Right renal pelvis (tissue), 4 donors: ENCODE results near the gene AATK. TPM values are rescaled to one million over a fixed set of nuclear protein-coding genes. Genes with fewer than 3 reads are reported as not detected.

Source experiments
- DNase-seq, 4 donors: peaks; one replicate each; pipeline ENCODE4 v3.0.0-alpha.2; 2013; ENCODE audit warnings: low read depth in 4 of 4, low spot score in 3 of 4, missing footprints in 1 of 4
- polyA plus RNA-seq, 4 donors: library from polyadenylated mRNA; unstranded; fragments of 120-200 nt; gene quantifications; one replicate each; pipeline ENCODE4 v1.2.1, GENCODE V29; 2013; ENCODE audit not compliant: insufficient read length in 4 of 4

AATK gene
- polyA plus RNA-seq, 4 donors, result 3.3 to 7.3 (median 3.6) TPM

- no peak for DNase-seq
Observed at GRCh38 chr17:81197409-81197795, 31.4 kb upstream of the AATK start.

DNA sequence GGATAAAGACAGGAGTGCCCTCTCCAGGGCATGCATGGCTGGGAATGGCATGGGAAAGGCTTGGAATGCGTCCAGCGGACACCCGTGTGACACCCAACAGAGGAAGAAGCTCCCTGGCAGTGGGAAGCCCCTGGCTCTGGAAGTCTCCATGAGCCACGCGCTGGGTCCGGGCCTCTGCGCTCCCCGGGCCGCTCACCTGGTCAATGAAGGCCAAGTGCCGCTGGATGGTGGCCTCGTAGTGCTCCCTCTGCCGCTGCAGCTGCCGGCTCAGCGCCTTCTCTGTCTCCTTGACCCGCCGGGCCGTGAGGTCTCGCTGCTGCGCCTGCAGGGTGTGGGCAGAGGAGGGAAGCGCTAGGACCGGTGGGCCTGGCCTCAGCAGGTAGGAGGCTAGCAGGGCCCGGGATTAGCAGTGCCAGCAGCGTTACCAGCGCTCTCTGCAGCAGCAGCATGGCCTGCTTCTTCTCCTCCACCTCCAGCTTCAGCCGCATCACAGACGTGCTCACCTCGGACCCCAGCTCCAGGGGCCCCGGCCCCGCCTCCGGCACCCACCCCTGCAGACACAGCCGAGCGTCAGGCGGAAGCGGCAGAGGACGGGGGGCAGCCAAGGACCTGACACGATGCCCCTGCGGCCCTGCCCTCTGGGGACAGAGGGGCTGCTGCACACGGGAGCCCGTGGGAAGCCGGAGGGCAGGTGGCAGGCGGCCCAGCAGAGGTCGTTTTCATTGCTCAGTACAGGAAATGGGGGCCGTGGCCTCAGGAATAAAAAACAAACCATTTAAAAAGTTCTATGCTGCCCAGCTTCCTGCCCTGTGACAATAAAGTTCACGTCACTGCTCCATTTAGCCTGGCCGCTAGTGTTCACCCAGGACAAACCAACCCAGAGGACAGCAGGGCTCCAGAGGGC, 30.7 kb upstream of the AATK start:
- no peak for DNase-seq

GRCh38 chr17:81195941-81196495, 30.0 kb upstream of the AATK start:
- DNase-seq, result no peak

DNA sequence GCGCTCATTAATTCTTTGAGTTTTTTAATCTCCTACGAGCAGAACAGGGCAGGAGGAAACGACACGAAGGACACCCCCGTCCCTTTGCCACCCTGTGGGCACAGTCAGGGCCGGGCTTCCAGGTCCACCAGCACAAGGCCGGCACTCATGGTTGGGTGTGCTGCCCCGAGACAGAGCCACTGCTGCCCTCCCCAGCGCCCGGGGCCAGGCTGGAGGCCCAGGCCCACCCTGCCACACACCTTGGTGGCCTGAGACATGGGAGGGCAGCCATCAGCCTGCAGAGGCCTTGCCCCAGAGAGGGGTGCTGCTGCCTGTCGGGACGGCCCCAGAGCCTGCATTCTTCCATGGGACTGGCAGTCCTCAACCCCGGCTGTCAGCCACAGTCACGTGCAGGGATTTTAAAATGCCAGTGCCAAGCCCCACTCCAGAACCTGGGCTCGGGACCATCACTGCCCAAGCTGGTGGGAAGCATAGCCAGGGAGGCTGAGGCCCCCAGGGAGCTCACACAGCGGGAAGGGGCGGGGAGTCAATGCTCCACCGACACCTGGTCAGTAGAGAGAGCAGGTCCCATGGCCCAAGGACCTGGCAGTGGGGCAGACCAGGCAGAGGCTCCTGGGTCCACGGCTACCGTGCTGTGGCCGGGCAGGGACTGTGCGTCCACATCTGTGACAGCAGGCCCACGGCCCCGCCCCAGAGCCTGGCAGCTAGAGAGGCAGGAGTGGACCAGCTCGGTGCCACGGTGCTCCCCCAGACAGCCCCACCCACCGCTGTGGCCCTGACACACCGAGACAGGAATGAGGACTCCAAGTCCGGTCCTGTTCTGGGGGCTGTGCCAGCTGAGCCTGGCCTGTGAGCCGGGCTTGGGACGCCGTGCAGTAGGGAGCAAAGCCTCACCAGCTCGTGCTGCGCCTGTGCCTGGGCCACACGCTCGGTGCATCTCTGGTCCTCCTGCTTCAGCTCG, 29.2 kb upstream of the AATK start:
- no peak for DNase-seq

- no peak for DNase-seq
Observed at GRCh38 chr17:81194225-81194760, 28.3 kb upstream of the AATK start.

GRCh38 chr17:81193470-81194224, 27.6 kb upstream of the AATK start:
- peak in 1 of 4 donors; percentile 18 for DNase-seq

DNA sequence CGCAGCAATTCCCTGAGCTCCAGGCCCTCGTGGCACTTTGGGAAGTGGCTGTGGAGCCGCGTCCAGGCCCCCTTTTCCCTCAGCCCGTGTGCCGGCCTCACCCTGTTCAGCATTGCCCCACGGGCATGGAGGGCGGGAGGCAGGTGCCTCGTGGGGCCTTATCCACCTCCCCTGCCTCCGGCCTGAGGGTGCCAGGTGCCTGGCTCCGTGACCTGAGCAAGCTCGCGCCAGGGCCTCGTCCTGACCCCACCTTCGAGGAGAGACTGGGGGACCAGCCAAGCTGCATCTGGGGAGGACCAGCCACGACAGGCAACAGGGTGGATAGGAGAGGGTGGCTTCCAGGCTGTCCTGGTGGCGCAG, 27.0 kb upstream of the AATK start:
- no peak for DNase-seq

DNA sequence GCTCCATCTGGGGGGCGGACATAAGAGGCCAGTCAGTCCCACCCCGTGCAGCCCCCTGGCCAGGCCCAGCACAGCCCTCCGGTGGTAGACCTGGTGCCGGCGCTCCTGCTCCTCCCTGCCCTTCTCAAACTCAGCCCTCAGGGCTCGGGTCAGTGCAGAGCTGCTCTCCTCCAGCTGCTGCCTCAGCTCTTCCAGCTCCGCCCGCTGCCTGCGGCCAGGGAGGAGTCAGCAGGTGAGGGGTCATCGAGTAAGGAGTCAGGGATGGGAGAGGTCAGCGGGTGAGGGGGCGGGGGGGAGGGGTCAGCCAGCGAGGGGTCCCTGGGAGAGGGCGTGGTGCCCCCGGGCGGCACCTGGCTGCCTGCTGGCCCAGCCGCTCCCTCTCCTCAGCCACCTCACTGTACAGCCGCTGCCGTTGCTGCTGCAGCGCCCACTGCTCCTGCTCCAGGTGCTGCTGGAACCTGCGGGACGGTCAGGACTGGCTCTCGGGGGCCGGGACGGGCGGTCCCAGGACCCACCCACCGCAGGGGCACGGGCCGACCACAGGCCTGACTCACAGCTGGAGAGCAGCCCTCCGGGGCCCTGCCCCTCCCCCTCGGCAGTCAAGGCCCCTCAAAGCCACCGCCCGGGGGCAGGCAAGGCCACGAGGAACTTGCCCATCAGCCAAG, 26.5 kb upstream of the AATK start:
- DNase-seq, result no peak

- DNase-seq, result no peak
Observed at GRCh38 chr17:81191646-81192045, 25.6 kb upstream of the AATK start.

DNA sequence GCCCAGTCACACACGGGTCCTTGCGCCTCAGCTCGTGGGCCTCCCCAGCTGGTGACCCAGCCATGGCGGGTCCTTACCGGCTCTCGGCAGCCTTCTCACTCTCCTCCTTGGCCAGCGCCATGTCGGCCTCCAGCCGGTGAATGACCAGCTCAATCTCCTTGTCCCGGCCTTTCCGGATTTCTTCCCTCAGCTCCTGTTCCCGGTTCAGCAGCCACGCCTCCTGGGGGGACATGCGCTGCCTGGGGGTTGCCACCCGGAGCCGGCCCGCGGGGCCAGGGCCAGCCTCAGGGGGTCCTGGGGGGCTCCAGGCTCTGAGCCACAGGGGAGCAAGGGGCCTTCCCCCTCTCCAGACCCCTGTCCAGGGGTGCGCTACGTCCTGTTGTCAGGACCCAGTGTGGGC, 25.1 kb upstream of the AATK start:
- no peak for DNase-seq

- DNase-seq, result no peak
Observed at GRCh38 chr17:81190591-81190990, 24.6 kb upstream of the AATK start.

DNA sequence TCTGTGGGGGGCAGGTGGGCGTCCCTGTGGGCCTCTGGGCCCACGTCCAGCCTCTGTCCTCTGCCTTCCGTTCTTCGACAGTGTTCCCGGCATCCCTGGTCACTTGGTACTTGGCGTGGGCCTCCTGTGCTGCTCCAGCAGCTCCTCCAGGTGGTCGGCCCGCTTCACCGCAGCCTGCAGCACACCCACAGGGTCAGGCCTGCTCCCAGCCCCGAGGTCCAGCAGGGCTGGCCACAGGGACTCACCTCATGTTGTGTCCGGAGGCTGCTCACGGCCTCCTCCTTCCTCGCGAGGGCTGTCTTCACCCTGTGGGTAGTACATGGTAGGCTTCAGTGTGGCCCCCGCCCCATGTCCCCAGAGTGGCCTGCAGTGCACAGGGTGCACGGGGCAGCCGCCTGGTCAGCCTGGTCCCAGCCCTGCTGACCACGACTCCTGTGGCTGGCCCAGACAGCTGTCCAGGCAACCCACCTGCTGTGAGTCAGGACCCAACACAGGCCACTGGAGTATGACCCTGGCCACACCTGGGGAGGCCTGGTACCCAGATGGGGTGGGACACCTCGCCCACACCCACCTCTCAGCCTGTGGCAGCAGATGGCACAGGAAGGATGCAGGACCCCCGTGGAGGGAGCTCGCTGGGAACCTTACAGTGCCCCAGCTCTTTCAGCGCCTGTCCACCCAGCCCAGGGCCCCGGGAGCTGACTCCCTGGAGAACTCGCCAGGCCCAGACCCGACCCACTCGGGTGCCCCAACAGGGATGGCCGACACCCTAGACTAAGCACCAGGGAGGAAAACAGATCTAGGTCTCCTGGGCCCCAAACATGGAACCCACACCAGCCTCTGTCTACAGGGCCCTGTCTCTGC, 23.9 kb upstream of the AATK start:
- DNase-seq, result no peak

DNA sequence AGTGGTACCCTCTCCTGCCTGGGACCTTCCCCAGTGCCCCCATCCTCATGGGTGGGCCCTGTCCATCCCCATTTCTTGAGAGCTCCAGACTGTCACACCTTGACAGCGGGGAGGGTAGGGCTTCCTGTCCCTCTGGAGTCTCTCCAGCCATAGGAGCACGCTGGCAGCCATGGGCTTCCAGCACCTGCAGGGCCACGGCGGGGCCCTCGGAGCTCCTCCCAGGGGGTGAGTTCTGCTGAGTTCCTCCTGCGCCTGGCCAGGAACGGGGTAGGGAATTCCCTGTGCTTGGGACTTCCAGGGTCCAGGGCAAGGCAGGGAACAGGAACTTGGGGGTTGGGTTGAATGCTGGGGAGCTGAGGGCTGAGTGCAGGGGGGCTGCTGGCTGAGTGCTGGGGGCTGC, 23.0 kb upstream of the AATK start:
- no peak for DNase-seq

GRCh38 chr17:81188491-81188840, 22.4 kb upstream of the AATK start:
- no peak for DNase-seq

- DNase-seq, result no peak
Observed at GRCh38 chr17:81187586-81188490, 21.8 kb upstream of the AATK start.

- DNase-seq, result no peak
Observed at GRCh38 chr17:81187120-81187519, 21.1 kb upstream of the AATK start.

- no peak for DNase-seq
Observed at GRCh38 chr17:81186203-81186602, 20.2 kb upstream of the AATK start.

DNA sequence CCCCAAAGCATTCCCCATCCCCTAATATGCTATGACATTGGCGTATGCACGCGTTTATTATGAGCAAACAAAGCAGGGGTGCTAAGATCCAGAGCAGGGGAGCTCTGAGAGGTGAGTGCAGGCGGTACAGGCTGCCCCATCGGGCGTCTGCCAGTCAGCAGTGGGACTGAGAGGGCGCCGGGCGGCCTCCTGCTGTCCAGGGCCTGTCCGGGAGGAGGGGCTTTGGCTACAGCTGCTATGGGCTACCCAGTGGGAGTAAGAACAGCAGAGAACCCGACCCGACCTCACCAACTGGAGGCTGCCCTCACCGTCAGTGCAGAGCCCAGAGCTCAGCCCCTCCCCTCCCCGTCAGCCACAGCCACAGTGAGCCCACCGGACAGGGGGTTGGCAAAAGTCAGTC, 18.5 kb upstream of the AATK start:
- DNase-seq, result no peak
